ENCODE measurements around the gene PDZK1IP1.
"Not testable (repeated sequence)": the region's sequence is repeated elsewhere in the genome, so short reads cannot be mapped to it uniquely, and the experiment has no call there.

Gene PDZK1IP1

GRCh38 chr1:47179988-47180563 lies 9.8 kb downstream of the PDZK1IP1 start:
- no peak for DNase-seq

GRCh38 chr1:47179017-47179987 lies 10.5 kb downstream of the PDZK1IP1 start:
- peak; percentile 18 for DNase-seq

- no peak for DNase-seq
These were observed 11.2 kb downstream of the PDZK1IP1 start for GRCh38 chr1:47178654-47179016.

GRCh38 chr1:47178020-47178419 lies 11.8 kb downstream of the PDZK1IP1 start:
- DNase-seq: no peak

GRCh38 chr1:47175227-47175934 lies 14.5 kb downstream of the PDZK1IP1 start:
- DNase-seq: peak; percentile 14

GRCh38 chr1:47174656-47175020 lies 15.2 kb downstream of the PDZK1IP1 start:
- no peak for DNase-seq

GRCh38 chr1:47172782-47173181 lies 17.1 kb downstream of the PDZK1IP1 start:
- DNase-seq: no peak

GRCh38 chr1:47164552-47164951 lies 25.3 kb downstream of the PDZK1IP1 start:
- no peak for DNase-seq

GRCh38 chr1:47161298-47162040 lies 28.4 kb downstream of the PDZK1IP1 start:
- no peak for DNase-seq

- no peak for DNase-seq
These were observed 29.1 kb downstream of the PDZK1IP1 start for GRCh38 chr1:47160716-47161115.

- not testable (repeated sequence) for DNase-seq
These were observed 31.9 kb downstream of the PDZK1IP1 start for GRCh38 chr1:47157957-47158356.

GRCh38 chr1:47156457-47156856 lies 33.4 kb downstream of the PDZK1IP1 start:
- DNase-seq: not testable (repeated sequence)

- DNase-seq: not testable (repeated sequence)
These were observed 40.7 kb downstream of the PDZK1IP1 start for GRCh38 chr1:47149162-47149561.

- DNase-seq: no peak
These were observed 42.6 kb downstream of the PDZK1IP1 start for GRCh38 chr1:47147047-47147785.

GRCh38 chr1:47146495-47146894 lies 43.3 kb downstream of the PDZK1IP1 start:
- not testable (repeated sequence) for DNase-seq

- DNase-seq: not testable (repeated sequence)
These were observed 46.2 kb downstream of the PDZK1IP1 start for GRCh38 chr1:47143654-47144053.

GRCh38 chr1:47140358-47140757 lies 49.5 kb downstream of the PDZK1IP1 start:
- DNase-seq: not testable (repeated sequence)

- DNase-seq: no peak
These were observed 51.8 kb downstream of the PDZK1IP1 start for GRCh38 chr1:47137925-47138615.

- no peak for DNase-seq
These were observed 52.6 kb downstream of the PDZK1IP1 start, which contains the start of gene CYP4A22 for GRCh38 chr1:47137198-47137597. Gene CYP4A22 (plus strand): TSS chr1:47137441. CDS start chr1:47137486, 45 bp downstream.
